Lower leg skin (tissue), 4 donors: ENCODE measurements around the gene COX4I1. TPM values are rescaled to one million over a fixed set of nuclear protein-coding genes. Genes with fewer than 3 reads are reported as not detected.

Experiments
- DNase-seq, 2 donors: peaks; one replicate each; pipeline ENCODE4 v3.0.0-alpha.2; 2019; ENCODE audit warnings: low spot score in 2 of 2
- H3K4me3 ChIP-seq: fragments of 200-600 bp; sonication (generic); 2 replicates; pipeline ENCODE4 v1.5.1; 2017; ENCODE audit warnings: mild to moderate bottlenecking, low read depth; ENCODE audit not compliant: poor library complexity, severe bottlenecking
- POLR2A ChIP-seq, 2 donors: fragments of 450-650 bp; IDR thresholded peaks; one replicate each; pipeline ENCODE4 v1.6.1; 2016 to 2017; ENCODE audit warnings: antibody characterized with exemption in 2 of 2, mild to moderate bottlenecking in 1 of 2, moderate library complexity in 1 of 2
- WGBS, 2 donors: methylation state at CpG; one replicate each; pipeline ENCODE4 v1.1.5; 2018; 5-methylcytosine and 5-hydroxymethylcytosine counted together
- intact Hi-C: fragments of 100-400 bp; cut with DNase I; formaldehyde crosslinking; loops from one replicate; pipeline ENCODE4 v1.15.0; 2023; ENCODE audit warnings: low total_unique reads
- total RNA-seq, 4 donors: library from RNA; depleted of rRNA; stranded (reverse); fragments of >200 nt; gene quantifications; one replicate each; pipeline ENCODE4 v1.1.0, GENCODE V29; 2016
- TF ChIP-seq, protein P1 (sequence below), 3 donors: fragments of 450-650 bp; IDR thresholded peaks; one replicate each; pipeline ENCODE4 v1.5.1; 2016; ENCODE audit warnings: antibody characterized with exemption in 3 of 3, mild to moderate bottlenecking in 3 of 3, moderate library complexity in 2 of 3

Gene COX4I1
- total RNA-seq, 4 donors from 2014 or later: 411 to 675 (median 548) TPM

DNA sequence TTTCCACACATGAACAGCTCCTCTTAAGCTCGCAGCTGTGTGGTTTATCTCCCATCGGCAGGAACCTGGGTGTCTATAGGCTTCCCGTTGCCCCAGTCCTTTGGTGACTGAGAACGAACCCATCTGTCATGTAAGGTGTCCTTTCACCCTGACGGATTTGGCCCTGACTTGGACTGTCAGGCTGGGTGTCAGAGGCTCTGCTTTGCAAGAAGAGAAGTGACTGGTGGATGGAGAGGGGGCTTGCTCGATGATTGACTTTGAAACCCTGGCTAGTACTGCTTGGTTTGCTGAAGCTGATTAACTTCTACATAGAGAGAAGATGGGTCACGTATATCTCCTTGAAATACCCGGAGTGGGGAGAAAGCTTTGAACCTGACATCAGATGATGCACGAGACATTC is 42.9 kb downstream of the COX4I1 start:
- no peak for TF ChIP-seq POLR2A (IDR thresholded peaks at IDR 0.05)
- TF ChIP-seq, protein P1, sequence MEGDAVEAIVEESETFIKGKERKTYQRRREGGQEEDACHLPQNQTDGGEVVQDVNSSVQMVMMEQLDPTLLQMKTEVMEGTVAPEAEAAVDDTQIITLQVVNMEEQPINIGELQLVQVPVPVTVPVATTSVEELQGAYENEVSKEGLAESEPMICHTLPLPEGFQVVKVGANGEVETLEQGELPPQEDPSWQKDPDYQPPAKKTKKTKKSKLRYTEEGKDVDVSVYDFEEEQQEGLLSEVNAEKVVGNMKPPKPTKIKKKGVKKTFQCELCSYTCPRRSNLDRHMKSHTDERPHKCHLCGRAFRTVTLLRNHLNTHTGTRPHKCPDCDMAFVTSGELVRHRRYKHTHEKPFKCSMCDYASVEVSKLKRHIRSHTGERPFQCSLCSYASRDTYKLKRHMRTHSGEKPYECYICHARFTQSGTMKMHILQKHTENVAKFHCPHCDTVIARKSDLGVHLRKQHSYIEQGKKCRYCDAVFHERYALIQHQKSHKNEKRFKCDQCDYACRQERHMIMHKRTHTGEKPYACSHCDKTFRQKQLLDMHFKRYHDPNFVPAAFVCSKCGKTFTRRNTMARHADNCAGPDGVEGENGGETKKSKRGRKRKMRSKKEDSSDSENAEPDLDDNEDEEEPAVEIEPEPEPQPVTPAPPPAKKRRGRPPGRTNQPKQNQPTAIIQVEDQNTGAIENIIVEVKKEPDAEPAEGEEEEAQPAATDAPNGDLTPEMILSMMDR (IDR thresholded peaks at IDR 0.05): no peak
- no peak for DNase-seq
- intact Hi-C loops: no loop called here
- no peak overlapping the region for H3K4me3 ChIP-seq
- 90 to 91% methylated on average over 9 of the region's 9 CpGs for WGBS, 2 donors

GRCh38 chr16:85842848-85843247 is 43.4 kb downstream of the COX4I1 start:
- no peak overlapping the region for H3K4me3 ChIP-seq
- DNase-seq: no peak
- TF ChIP-seq, protein P1 (IDR thresholded peaks at IDR 0.05): no peak
- no peak for TF ChIP-seq POLR2A (IDR thresholded peaks at IDR 0.05)
- 91% methylated on average over 9 of the region's 9 CpGs for WGBS, 2 donors
- intact Hi-C loops: no loop called here

- WGBS, 2 donors: 84 to 93% methylated on average over 11 of the region's 11 CpGs
- no peak overlapping the region for H3K4me3 ChIP-seq
- DNase-seq: no peak
- intact Hi-C loops: no loop called here
- TF ChIP-seq, protein P1 (IDR thresholded peaks at IDR 0.05): no peak
- no peak for TF ChIP-seq POLR2A (IDR thresholded peaks at IDR 0.05)
Measured at GRCh38 chr16:85843471-85844168, 44.1 kb downstream of the COX4I1 start.

GRCh38 chr16:85844169-85844481 is 44.6 kb downstream of the COX4I1 start:
- H3K4me3 ChIP-seq: no peak overlapping the region
- DNase-seq: no peak
- TF ChIP-seq POLR2A (IDR thresholded peaks at IDR 0.05): no peak
- TF ChIP-seq, protein P1 (IDR thresholded peaks at IDR 0.05): no peak
- intact Hi-C loops: no loop called here

DNA sequence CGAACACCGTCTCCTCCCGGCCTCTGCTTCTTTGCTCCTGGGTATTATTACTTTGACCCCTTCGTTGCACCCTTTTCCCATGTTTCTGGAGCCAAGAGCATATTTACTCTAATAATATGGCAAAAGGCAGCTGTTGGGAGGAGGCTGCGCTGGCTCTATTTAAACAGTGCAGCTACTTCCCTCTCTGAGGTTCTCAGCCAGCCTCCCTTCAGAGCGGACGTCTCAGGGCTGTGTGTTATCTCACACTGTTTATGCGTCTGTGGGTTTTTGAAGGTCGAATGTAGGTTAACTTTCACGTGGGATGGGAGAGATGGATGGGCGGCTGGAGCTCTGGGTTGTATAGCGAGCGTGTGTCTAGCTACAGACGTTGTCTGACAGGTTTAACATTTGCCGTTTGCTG is 45.3 kb downstream of the COX4I1 start:
- no peak for DNase-seq
- H3K4me3 ChIP-seq: no peak overlapping the region
- intact Hi-C loops: no loop called here
- WGBS, 2 donors: 34 to 39% methylated on average over 15 of the region's 15 CpGs
- no peak for TF ChIP-seq POLR2A (IDR thresholded peaks at IDR 0.05)
- TF ChIP-seq, protein P1 (IDR thresholded peaks at IDR 0.05): no peak

- intact Hi-C loops: no loop called here
- DNase-seq: no peak
- WGBS, 2 donors: 81 to 83% methylated on average over 20 of the region's 20 CpGs
- H3K4me3 ChIP-seq: no peak overlapping the region
- TF ChIP-seq, protein P1 (IDR thresholded peaks at IDR 0.05): no peak
Measured at GRCh38 chr16:85845266-85845665, 45.8 kb downstream of the COX4I1 start.
